PC-3 (cell line): ENCODE results near the gene PPRC1. TPM values are rescaled to one million over a fixed set of nuclear protein-coding genes. Genes with fewer than 3 reads are reported as not detected.

Experiments used
- ATAC-seq: fragments of 200-7000 bp; cut with Tn5 transposase; 2 replicates; pipeline ENCODE4 v1.9.1; 2020; ENCODE audit warnings: mild to moderate bottlenecking, moderate library complexity
- BruUV-seq: library from RNA; stranded (reverse); fragments of 400-500 nt; replicated peaks from 2 replicates; lab custom pipeline; 2021; lab: Mats Ljungman, UMichigan
- CTCF ChIA-PET: fragments of 300-600 bp; sonication (Branson Sonifier 250); formaldehyde crosslinking; loops from one replicate; lab custom pipeline; 2022; ENCODE audit warnings: antibody characterized with exemption; lab: Charles Lee
- POLR2A ChIA-PET: fragments of 300-600 bp; sonication (Branson Sonifier 250); formaldehyde crosslinking; loops from one replicate; lab custom pipeline; 2022; ENCODE audit warnings: antibody characterized with exemption; ENCODE audit not compliant: unreplicated experiment; lab: Charles Lee
- DNase-seq: peaks from one replicate; pipeline ENCODE4 v3.0.0-alpha.2; 2015
- H2AFZ ChIP-seq: fragments of 300-600 bp; sonication (generic); 2 replicates; pipeline ENCODE4 v1.6.0; 2016; ENCODE audit warnings: antibody characterized with exemption, low read length
- H3F3A ChIP-seq: fragments of 300-600 bp; sonication (generic); one replicate; pipeline ENCODE4 v1.6.0; 2017; ENCODE audit warnings: antibody characterized with exemption, low read length, control low read depth, mild to moderate bottlenecking; ENCODE audit not compliant: unreplicated experiment
- H3K27ac ChIP-seq: fragments of 300-600 bp; sonication (generic); 2 replicates; pipeline ENCODE4 v1.5.1; 2016; ENCODE audit warnings: mild to moderate bottlenecking, low read length
- H3K27me3 ChIP-seq: fragments of 300-600 bp; sonication (generic); 2 replicates; pipeline ENCODE4 v1.6.1; 2016; ENCODE audit warnings: low read length, mixed read lengths
- H3K36me3 ChIP-seq: fragments of 300-600 bp; sonication (generic); 2 replicates; pipeline ENCODE4 v1.6.1; 2016; ENCODE audit warnings: low read depth, mixed run types, low read length, mixed read lengths
- H3K4me1 ChIP-seq: fragments of 300-600 bp; sonication (generic); 2 replicates; pipeline ENCODE4 v1.5.1; 2016; ENCODE audit warnings: low read length; ENCODE audit not compliant: insufficient read depth
- H3K4me2 ChIP-seq: fragments of 300-600 bp; sonication (generic); 2 replicates; pipeline ENCODE4 v1.6.0; 2016; ENCODE audit warnings: low read length
- H3K4me3 ChIP-seq: fragments of 300-600 bp; sonication (generic); 2 replicates; pipeline ENCODE4 v1.5.1; 2016; ENCODE audit warnings: mild to moderate bottlenecking, low read length, mixed read lengths
- H3K79me2 ChIP-seq: fragments of 300-600 bp; sonication (generic); 2 replicates; pipeline ENCODE4 v1.6.1; 2017; ENCODE audit warnings: low read length, mixed read lengths
- H3K9ac ChIP-seq: fragments of 300-600 bp; sonication (generic); 2 replicates; pipeline ENCODE4 v1.6.0; 2016; ENCODE audit warnings: mild to moderate bottlenecking, low read length
- H3K9me2 ChIP-seq: fragments of 300-600 bp; sonication (generic); replicated peaks from 2 replicates; pipeline ENCODE4 v1.6.1; 2016; ENCODE audit warnings: mixed run types, low read length, mixed read lengths
- H3K9me3 ChIP-seq: fragments of 300-600 bp; sonication (generic); 2 replicates; pipeline ENCODE4 v1.6.1; 2016; ENCODE audit warnings: low read length, mixed read lengths
- H4K20me1 ChIP-seq: fragments of 300-600 bp; sonication (generic); 2 replicates; pipeline ENCODE4 v1.6.1; 2016; ENCODE audit warnings: low read length, mixed read lengths
- CTCF ChIP-seq: fragments of 300-600 bp; sonication (generic); conservative IDR thresholded peaks from 2 replicates; pipeline ENCODE4 v1.5.1; 2017; ENCODE audit warnings: antibody characterized with exemption, low read depth, mild to moderate bottlenecking, low read length
- EZH2 ChIP-seq: fragments of 300-600 bp; sonication (generic); IDR thresholded peaks from one replicate; pipeline ENCODE4 v1.6.1; 2017; ENCODE audit warnings: antibody characterized with exemption, mild to moderate bottlenecking, low read length; ENCODE audit not compliant: unreplicated experiment
- EZH2phosphoT487 ChIP-seq: fragments of 300-600 bp; sonication (generic); IDR thresholded peaks from 2 replicates; pipeline ENCODE4 v1.6.1; 2018; ENCODE audit warnings: mild to moderate bottlenecking, antibody characterized with exemption, low read length, borderline replicate concordance
- intact Hi-C: fragments of 100-400 bp; cut with micrococcal nuclease; formaldehyde crosslinking; loops from 2 replicates; pipeline ENCODE4 v1.9.0; 2023
- total RNA-seq: library from RNA; depleted of rRNA; stranded (reverse); fragments of >200 nt; gene quantifications from 2 replicates; pipeline ENCODE4 v1.2.3, GENCODE V29; 2014

The PPRC1 gene
- total RNA-seq, 1 experiment from 2014 or later = 27.6 TPM

- no peaks in the 10 kb centered on the region for H3K9me2 ChIP-seq
- DNase-seq = no peak
- no peaks in the 10 kb centered on the region for H3K9me3 ChIP-seq
- no peak for ATAC-seq
- intact Hi-C loops = no loop called here
- no peaks in the 10 kb centered on the region for H3K27me3 ChIP-seq
- H3K4me3 ChIP-seq = no peak overlapping the region
- H3K36me3 ChIP-seq = no peaks in the 10 kb centered on the region
- no peak overlapping the region for H3K4me2 ChIP-seq
- no peak for TF ChIP-seq CTCF
- TF ChIP-seq EZH2phosphoT487 = no peak
- no peak for TF ChIP-seq EZH2
- H2AFZ ChIP-seq = no peak overlapping the region
- no peaks in the 10 kb centered on the region for H4K20me1 ChIP-seq
- 0 out of 2 replicates have a peak, but pooled peaks cover 7% of the 10 kb centered on the region for H3K4me1 ChIP-seq
- no TSS peak for BruUV-seq
- CTCF ChIA-PET = no interaction called here
- no peaks in the 10 kb centered on the region for H3F3A ChIP-seq
- H3K27ac ChIP-seq = no peak overlapping the region
- POLR2A ChIA-PET = no interaction called here
- H3K79me2 ChIP-seq = no peaks in the 10 kb centered on the region
- no peak overlapping the region for H3K9ac ChIP-seq
Measured at GRCh38 chr10:102195296-102195870, 62.5 kb downstream of the PPRC1 start.

- no TSS peak for BruUV-seq
- H3K9ac ChIP-seq = no peak overlapping the region
- H3K36me3 ChIP-seq = no peaks in the 10 kb centered on the region
- no peaks in the 10 kb centered on the region for H3F3A ChIP-seq
- CTCF ChIA-PET = no interaction called here
- no peak overlapping the region for H3K27ac ChIP-seq
- H4K20me1 ChIP-seq = no peaks in the 10 kb centered on the region
- ATAC-seq = no peak
- POLR2A ChIA-PET = no interaction called here
- H2AFZ ChIP-seq = no peak overlapping the region
- intact Hi-C loops = no loop called here
- H3K4me2 ChIP-seq = no peak overlapping the region
- no peak overlapping the region for H3K4me3 ChIP-seq
- H3K4me1 ChIP-seq = 0 out of 2 replicates have a peak, but pooled peaks cover 7% of the 10 kb centered on the region
- no peaks in the 10 kb centered on the region for H3K27me3 ChIP-seq
- no peaks in the 10 kb centered on the region for H3K79me2 ChIP-seq
- TF ChIP-seq EZH2 = no peak
- no peak for TF ChIP-seq EZH2phosphoT487
- no peak for TF ChIP-seq CTCF
- DNase-seq = no peak
- no peaks in the 10 kb centered on the region for H3K9me2 ChIP-seq
- H3K9me3 ChIP-seq = no peaks in the 10 kb centered on the region
Measured at GRCh38 chr10:102196893-102197292, 64.1 kb downstream of the PPRC1 start.

- no peaks in the 10 kb centered on the region for H3F3A ChIP-seq
- intact Hi-C loops = no loop called here
- H3K4me2 ChIP-seq = no peak overlapping the region
- CTCF ChIA-PET = no interaction called here
- H3K4me3 ChIP-seq = no peak overlapping the region
- no peaks in the 10 kb centered on the region for H4K20me1 ChIP-seq
- no peak overlapping the region for H3K27ac ChIP-seq
- H3K9me2 ChIP-seq = no peaks in the 10 kb centered on the region
- H3K4me1 ChIP-seq = 0 out of 2 replicates have a peak, but pooled peaks cover 7% of the 10 kb centered on the region
- H3K9ac ChIP-seq = no peak overlapping the region
- H3K36me3 ChIP-seq = no peaks in the 10 kb centered on the region
- no peaks in the 10 kb centered on the region for H3K79me2 ChIP-seq
- POLR2A ChIA-PET = no interaction called here
- TF ChIP-seq EZH2 (no peak), EZH2phosphoT487 (no peak), CTCF (no peak)
- ATAC-seq (no peak), DNase-seq (peak; percentile 10)
- no peaks in the 10 kb centered on the region for H3K9me3 ChIP-seq
- no peak overlapping the region for H2AFZ ChIP-seq
- H3K27me3 ChIP-seq = no peaks in the 10 kb centered on the region
- no TSS peak for BruUV-seq
Measured at GRCh38 chr10:102198027-102198426, 65.2 kb downstream of the PPRC1 start.
